Stomach smooth muscle (tissue), 2 donors: ENCODE results near the gene SIRPA.

Experiments used
- H3K27ac ChIP-seq: one replicate; pipeline ENCODE4 v1.7.0; 2013; ENCODE audit warnings: mild to moderate bottlenecking, low read length, inconsistent platforms
- H3K27me3 ChIP-seq, 2 donors: one replicate each; pipeline ENCODE4 v1.7.0; 2013; ENCODE audit warnings: low read length in 2 of 2; ENCODE audit not compliant: insufficient read depth in 2 of 2, control insufficient read depth in 1 of 2
- H3K36me3 ChIP-seq, 2 donors: one replicate each; pipeline ENCODE4 v1.7.0; 2013; ENCODE audit warnings: low read length in 2 of 2; ENCODE audit not compliant: control insufficient read depth in 2 of 2, insufficient read depth in 2 of 2
- H3K4me1 ChIP-seq: one replicate; pipeline ENCODE4 v1.7.0; 2013; ENCODE audit warnings: low read length; ENCODE audit not compliant: control insufficient read depth, insufficient read depth
- H3K4me3 ChIP-seq, 2 donors: one replicate each; pipeline ENCODE4 v1.7.0; 2013; ENCODE audit warnings: low read length in 2 of 2
- H3K9ac ChIP-seq, 2 donors: one replicate each; pipeline ENCODE4 v1.7.0; 2013; ENCODE audit warnings: low read length in 2 of 2, mild to moderate bottlenecking in 1 of 2
- H3K9me3 ChIP-seq, 2 donors: one replicate each; pipeline ENCODE4 v1.7.0; 2013; ENCODE audit warnings: low read length in 2 of 2; ENCODE audit not compliant: control insufficient read depth in 2 of 2
- donor health status: healthy.
- donor health status: Pancreatic carcinoma.

Gene SIRPA

DNA sequence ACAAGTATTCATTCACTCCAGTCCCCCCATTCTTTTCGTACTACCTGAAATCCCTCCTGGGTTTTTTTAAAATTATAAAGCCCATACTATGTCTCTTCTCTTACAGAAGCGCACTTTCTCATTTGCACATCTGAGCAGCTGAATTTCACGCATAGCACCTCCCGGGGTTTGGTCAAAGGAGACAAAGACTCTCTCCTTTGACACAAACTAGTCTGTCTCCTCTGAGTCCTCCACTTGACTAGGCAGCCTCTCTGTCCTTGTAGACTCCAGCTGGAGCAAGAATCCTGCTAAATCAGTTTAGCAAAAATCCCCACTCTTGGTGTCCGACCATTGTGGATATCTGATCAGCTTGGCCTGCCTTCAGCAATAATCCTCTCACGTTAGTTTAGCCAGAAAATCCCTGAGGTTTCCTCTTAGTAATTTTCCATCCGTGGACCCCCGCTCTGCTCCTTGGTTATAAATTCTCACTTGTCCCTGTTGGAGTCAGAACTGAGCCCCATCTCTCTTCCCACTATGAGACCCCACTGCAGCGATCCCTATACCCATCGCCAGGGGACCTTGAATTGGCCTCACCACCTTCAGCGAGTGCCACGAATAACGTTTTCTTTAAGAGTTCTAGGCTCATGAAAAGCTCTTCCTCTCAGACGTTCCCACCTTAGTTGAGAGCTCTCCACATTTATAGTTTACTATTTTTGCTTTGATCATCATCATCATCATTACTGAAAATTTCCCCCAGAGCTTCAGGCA lies 69.6 kb downstream of the SIRPA start:
- no peaks in the 10 kb centered on the region for H3K9me3 ChIP-seq
- no peak overlapping the region for H3K9ac ChIP-seq
- H3K4me1 ChIP-seq = peaks cover 10% of the 10 kb centered on the region
- H3K27ac ChIP-seq = no peak overlapping the region
- no peak overlapping the region for H3K4me3 ChIP-seq
- peaks cover 4 to 26% of the 10 kb centered on the region in 2 donors for H3K27me3 ChIP-seq
- no peaks in the 10 kb centered on the region for H3K36me3 ChIP-seq

DNA sequence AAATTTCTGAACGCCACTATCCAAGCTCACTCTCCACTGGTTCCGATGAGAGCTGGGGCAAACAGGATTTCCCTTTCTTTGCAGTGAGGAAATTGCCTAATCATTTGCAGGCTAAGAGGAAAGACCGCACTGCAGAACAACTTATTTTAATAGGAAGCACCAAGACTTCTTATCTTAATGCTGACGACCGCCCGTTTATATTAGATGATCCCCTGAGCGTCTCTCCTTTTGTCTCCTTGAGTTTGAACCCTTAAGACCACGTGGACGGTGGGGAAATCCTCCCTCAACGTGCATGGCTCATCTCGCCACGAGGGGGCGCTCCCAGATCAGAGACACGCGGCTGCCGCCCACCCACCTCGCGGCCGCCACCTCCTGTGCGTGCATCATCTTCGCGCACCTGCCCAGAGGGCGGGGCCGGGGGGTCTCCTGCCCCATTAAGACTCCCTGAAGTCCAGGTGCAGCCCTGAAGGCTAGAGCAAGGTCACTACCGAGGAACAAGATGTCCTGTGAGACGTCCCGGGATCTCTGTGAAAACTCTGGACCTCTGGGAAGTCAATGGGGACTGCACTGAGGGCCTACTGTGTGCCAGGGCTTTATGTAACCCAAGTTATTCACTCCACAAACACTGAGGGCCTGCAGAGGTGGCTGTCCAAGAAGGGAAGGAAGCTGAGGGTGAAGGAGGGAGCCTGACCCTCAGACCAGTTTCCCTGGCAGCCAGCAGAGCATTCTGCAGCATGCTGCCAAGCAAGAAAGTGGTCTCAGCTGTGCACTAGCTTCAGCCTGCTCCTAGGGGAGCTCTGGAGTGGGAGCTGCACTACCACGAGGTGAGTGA lies 70.5 kb downstream of the SIRPA start:
- no peaks in the 10 kb centered on the region for H3K36me3 ChIP-seq
- H3K9ac ChIP-seq = no peak overlapping the region
- no peaks in the 10 kb centered on the region for H3K9me3 ChIP-seq
- peaks cover 4 to 26% of the 10 kb centered on the region in 2 donors for H3K27me3 ChIP-seq
- H3K4me1 ChIP-seq = peaks cover 10% of the 10 kb centered on the region
- H3K27ac ChIP-seq = no peak overlapping the region
- H3K4me3 ChIP-seq = no peak overlapping the region

DNA sequence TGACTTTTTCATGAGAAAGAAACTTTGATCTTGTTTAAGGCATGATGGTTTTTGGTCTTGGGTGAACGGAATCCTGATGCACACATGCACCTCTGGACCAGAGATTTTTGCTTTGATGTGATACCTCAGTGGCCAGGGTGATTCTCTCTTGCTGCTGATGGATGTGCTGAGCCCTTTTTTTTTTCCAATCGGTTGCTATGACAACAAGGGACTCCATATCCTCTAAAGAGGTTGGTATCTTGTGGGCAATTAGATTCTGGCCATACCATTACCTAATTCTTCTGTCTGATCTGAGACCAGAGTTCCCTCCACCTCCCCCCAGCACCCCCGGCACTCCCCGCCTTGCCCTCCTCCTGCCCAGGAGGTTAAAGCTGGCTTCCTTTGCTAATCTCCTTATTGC lies 73.8 kb downstream of the SIRPA start:
- Histone ChIP-seq H3K4me1 (peaks cover 10% of the 10 kb centered on the region), H3K9me3 (no peaks in the 10 kb centered on the region), H3K9ac (no peak overlapping the region), H3K4me3 (no peak overlapping the region), H3K36me3 (no peaks in the 10 kb centered on the region), H3K27ac (no peak overlapping the region), H3K27me3 (peaks cover 4 to 10% of the 10 kb centered on the region in 2 donors)

DNA sequence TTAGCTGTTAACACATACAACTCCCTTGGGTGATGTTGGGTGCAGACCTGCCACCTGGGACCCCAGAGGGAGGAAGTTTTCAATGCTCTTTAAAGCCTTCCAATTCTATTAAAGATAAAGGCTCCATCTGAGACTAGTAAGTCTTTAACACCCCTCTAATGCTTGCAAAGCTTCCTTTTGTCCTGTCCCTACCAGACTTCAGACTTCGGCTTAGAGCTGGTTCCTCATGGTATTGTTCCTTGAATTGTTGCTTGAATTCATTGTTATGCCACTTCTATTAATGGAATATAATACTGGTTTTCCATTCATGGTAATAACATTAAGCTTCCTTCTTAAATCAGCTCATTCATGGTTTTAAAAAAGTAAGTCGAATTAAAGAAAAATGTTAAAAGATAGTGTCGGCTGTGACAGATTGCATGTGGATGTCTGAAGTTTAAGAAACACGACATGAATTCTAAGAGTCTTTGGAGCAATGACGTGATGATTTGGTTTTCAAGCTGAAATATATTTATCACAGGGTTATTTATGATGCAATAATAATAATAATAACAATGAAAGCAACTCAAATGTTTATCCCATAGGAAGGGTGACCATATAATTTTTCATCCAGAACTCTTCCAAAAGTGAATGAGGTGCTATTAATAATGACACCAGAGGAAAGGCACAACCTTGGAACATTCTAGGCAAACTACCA lies 76.8 kb downstream of the SIRPA start:
- no peaks in the 10 kb centered on the region for H3K4me1 ChIP-seq
- H3K9me3 ChIP-seq = no peaks in the 10 kb centered on the region
- no peak overlapping the region for H3K27ac ChIP-seq
- no peaks in the 10 kb centered on the region for H3K36me3 ChIP-seq
- H3K4me3 ChIP-seq = no peak overlapping the region
- H3K27me3 ChIP-seq = peaks cover 3 to 4% of the 10 kb centered on the region in 2 donors
- no peak overlapping the region for H3K9ac ChIP-seq

DNA sequence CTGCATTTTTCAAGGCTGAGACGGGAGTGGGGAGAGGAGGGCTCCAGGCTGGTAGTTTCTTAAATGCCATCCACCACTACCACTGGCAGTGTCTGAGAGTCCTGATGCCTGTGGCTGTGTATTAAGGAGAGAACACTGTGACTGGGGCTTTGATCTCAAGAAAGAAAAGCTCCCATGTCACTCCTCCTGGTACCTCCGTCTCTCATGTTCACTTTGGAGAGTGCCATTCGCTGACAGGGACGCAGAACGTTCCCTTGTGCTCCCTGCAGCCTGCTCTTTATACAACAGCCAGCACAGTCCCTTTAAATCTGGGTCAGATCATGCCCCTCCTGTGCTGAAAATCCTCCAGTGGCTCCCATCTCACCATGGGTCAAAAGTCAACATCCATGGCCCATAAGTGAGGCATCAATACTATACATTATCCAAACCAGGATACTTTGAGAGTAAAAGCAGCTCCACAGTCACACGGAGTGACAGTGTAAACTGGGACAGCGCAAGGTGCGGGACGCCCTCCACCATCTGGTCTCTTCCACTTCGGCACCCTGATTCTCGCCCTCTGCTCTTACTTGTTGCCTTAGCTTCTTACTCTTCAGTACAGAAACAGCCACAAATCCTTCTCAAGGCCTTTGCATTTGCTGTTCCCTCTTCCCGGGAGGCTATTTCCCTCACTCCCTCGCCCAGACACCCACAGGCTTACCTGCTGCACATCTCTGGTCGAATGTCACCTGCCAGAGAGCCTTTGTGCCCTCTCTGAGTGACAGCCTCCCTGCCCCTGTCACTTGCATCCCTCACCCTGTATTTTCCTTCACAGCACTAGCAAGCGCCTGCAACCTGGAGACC lies 78.6 kb downstream of the SIRPA start:
- Histone ChIP-seq H3K4me3 (no peak overlapping the region), H3K9me3 (no peaks in the 10 kb centered on the region), H3K4me1 (no peaks in the 10 kb centered on the region), H3K36me3 (no peaks in the 10 kb centered on the region), H3K27me3 (peaks cover 4 to 8% of the 10 kb centered on the region in 2 donors), H3K27ac (no peak overlapping the region), H3K9ac (no peak overlapping the region)

DNA sequence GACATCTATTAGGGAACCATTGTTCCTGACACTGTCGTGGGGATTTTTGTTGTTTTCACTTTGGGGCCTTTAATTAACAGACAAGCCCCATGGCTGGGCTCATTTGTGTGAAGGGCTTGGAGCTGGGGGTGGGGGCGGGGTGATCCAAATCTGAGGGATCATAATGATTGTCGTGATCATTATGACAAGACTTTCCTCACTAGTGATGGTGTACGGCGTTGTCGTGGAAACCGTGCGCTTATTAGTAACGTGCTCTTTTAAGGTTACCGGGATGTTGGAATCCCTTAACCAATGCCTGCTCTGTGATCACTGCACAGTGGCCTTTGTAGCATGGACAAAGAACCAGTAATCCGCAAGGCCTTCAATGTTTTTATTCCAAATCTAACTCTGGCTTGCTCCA lies 80.1 kb downstream of the SIRPA start:
- Histone ChIP-seq H3K9me3 (no peaks in the 10 kb centered on the region), H3K27ac (no peak overlapping the region), H3K36me3 (no peaks in the 10 kb centered on the region), H3K27me3 (peaks cover 12 to 13% of the 10 kb centered on the region in 2 donors), H3K4me1 (no peaks in the 10 kb centered on the region), H3K9ac (no peak overlapping the region), H3K4me3 (no peak overlapping the region)

DNA sequence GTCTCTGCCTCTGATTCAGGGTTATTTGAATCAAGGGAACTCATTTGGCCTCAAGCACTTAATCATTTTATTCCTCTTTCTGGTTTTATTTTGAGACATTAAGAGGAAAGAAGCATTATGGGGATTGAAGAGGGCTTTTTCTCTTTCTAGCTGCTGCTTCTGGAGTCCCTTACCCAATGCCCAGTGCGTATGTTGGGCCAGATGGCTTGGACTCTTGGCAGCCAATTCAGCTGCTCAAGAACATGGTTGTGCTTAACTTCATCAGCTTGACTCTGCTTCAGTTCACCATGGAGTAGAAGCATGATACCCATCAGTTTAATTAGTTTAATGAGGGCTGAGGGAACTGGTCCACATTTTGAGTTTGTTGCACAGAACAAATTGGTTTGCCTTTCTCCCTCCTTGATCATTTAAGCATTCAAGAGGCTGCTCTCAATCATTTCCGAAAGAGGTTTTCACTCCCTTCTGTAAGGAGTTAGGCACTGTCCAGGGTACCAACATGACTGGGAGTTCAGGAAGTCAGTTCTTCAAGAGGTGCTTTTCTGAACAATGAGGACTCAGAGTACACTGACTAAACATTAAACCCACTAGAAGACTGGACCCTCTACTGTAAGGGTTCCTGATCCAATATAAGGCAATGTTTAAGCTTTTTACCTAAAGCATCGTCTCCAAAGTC lies 84.0 kb downstream of the SIRPA start:
- Histone ChIP-seq H3K9ac (no peak overlapping the region), H3K9me3 (no peaks in the 10 kb centered on the region), H3K4me3 (no peak overlapping the region), H3K27ac (no peak overlapping the region), H3K4me1 (no peaks in the 10 kb centered on the region), H3K36me3 (no peaks in the 10 kb centered on the region), H3K27me3 (peaks cover 12 to 20% of the 10 kb centered on the region in 2 donors)

DNA sequence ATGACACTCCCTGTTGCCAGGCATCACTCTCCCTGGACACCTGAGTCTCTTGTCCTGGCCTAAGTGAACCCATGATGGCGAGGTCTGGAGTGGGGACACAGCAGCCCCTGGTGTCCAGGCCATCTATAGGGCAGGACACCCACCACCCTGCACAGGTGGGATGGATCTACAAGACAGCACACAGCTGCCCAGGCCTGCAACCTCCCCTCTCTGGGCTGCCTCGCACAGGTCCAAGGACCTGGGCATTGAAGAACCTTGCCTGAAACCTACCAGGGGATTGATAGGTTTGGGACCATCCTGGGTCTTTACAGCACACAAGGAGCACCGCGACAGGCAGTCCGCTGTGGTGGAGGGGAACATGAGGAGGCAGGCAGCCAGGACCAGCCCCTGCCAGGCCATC lies 87.5 kb downstream of the SIRPA start:
- no peaks in the 10 kb centered on the region for H3K4me1 ChIP-seq
- no peaks in the 10 kb centered on the region for H3K9me3 ChIP-seq
- no peak overlapping the region for H3K9ac ChIP-seq
- no peak overlapping the region for H3K27ac ChIP-seq
- no peak overlapping the region for H3K4me3 ChIP-seq
- peaks cover 18 to 26% of the 10 kb centered on the region in 2 donors for H3K27me3 ChIP-seq
- no peaks in the 10 kb centered on the region for H3K36me3 ChIP-seq

DNA sequence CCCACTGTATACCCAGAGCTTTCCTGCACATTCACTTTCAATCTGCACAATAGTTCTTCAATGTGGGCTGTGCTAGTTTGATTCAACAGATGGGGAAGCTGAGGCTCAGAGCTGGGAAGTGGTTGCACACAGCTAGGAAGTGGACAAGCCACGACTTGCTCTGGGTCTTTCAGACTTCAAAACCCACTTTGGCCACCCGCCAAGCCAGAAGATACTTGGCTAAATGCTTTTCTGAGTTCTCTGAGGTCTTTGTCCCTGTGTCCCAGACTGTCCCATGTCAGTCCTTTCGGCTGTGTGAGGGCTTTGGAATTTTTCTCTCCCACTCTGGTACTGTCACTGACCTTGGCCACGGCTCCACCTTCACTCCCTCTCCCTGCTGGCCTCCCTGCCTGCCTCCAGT lies 88.1 kb downstream of the SIRPA start:
- Histone ChIP-seq H3K36me3 (no peaks in the 10 kb centered on the region), H3K27me3 (peaks cover 18 to 22% of the 10 kb centered on the region in 2 donors), H3K9me3 (no peaks in the 10 kb centered on the region), H3K27ac (no peak overlapping the region), H3K4me3 (no peak overlapping the region), H3K4me1 (no peaks in the 10 kb centered on the region), H3K9ac (no peak overlapping the region)

- Histone ChIP-seq H3K27me3 (peaks cover 22 to 26% of the 10 kb centered on the region in 2 donors), H3K4me3 (no peak overlapping the region), H3K4me1 (no peaks in the 10 kb centered on the region), H3K27ac (no peak overlapping the region), H3K9me3 (no peaks in the 10 kb centered on the region), H3K36me3 (no peaks in the 10 kb centered on the region), H3K9ac (no peak overlapping the region)
Measured at GRCh38 chr20:1987826-1988225, 92.6 kb downstream of the SIRPA start.
